ENCODE results near the gene NRM.

GRCh38 chr6:30725713-30726505, 35.1 kb upstream of the NRM start:
- TF ChIP-seq GATA3 (IDR thresholded peaks at IDR 0.05; ENCODE audit: low read depth, low read length) (no peak), GATA2 (IDR thresholded peaks at IDR 0.05; ENCODE audit: low read depth, low read length) (no peak)
